ENCODE data around the gene SPECC1L. TPM values are rescaled to one million over a fixed set of nuclear protein-coding genes. Genes with fewer than 3 reads are reported as not detected.
A peak's percentile ranks its signal among the peaks of the same experiment; 100 is the strongest.
"Not testable (repeated sequence)": the region's sequence is repeated elsewhere in the genome, so short reads cannot be mapped to it uniquely, and the experiment has no call there.

Gene SPECC1L
- total RNA-seq, 1 donor, result 40.2 TPM

- no peak for DNase-seq (ENCODE audit: low read depth)
Measured at GRCh38 chr22:24240381-24240780, 30.2 kb upstream of the SPECC1L start.

GRCh38 chr22:24240985-24241692, 29.5 kb upstream of the SPECC1L start:
- DNase-seq (ENCODE audit: low read depth); H3K4me3 ChIP-seq (ENCODE audit: low read depth, low read length): not testable (repeated sequence)

More at GRCh38 chr22:24240381-24240780, 30.2 kb upstream of the SPECC1L start:
- TF ChIP-seq CTCF (IDR thresholded peaks at IDR 0.05; ENCODE audit: insufficient read depth, low read depth, low read length), result no peak
- H3K4me3 ChIP-seq (ENCODE audit: low read depth, low read length), result no peak overlapping the region

GRCh38 chr22:24243417-24243816, 27.2 kb upstream of the SPECC1L start:
- H3K4me3 ChIP-seq (ENCODE audit: low read depth, low read length), result peak overlapping the region; percentile 38
- peak; percentile 46 for DNase-seq (ENCODE audit: low read depth)

- H3K4me3 ChIP-seq (ENCODE audit: low read depth, low read length), result peak overlapping the region; percentile 43
- TF ChIP-seq CTCF (IDR thresholded peaks at IDR 0.05; ENCODE audit: insufficient read depth, low read depth, low read length), result no peak
- DNase-seq (ENCODE audit: low read depth), result peak; percentile 53
Measured at GRCh38 chr22:24244144-24244787, 26.4 kb upstream of the SPECC1L start.

GRCh38 chr22:24245030-24245431, 25.6 kb upstream of the SPECC1L start, which contains the start of gene GGT5:
GGT5 (minus strand) TSS chr22:24245082; CDS start chr22:24244725, 357 bp downstream.
- peak; percentile 73 for DNase-seq (ENCODE audit: low read depth)

GRCh38 chr22:24245584-24246561, 24.8 kb upstream of the SPECC1L start:
- peak; percentile 87 for DNase-seq (ENCODE audit: low read depth)
- H3K4me3 ChIP-seq (ENCODE audit: low read depth, low read length), result not testable (repeated sequence)

More at GRCh38 chr22:24245030-24245431, 25.6 kb upstream of the SPECC1L start, which contains the start of gene GGT5:
- H3K4me3 ChIP-seq (ENCODE audit: low read depth, low read length), result peak within 1 kb of the TSS; percentile 43

- no peak overlapping the region for H3K4me3 ChIP-seq (ENCODE audit: low read depth, low read length)
- no peak for DNase-seq (ENCODE audit: low read depth)
- TF ChIP-seq CTCF (IDR thresholded peaks at IDR 0.05; ENCODE audit: insufficient read depth, low read depth, low read length), result no peak
Measured at GRCh38 chr22:24247011-24247507, 23.6 kb upstream of the SPECC1L start.

GRCh38 chr22:24247564-24248344, 22.9 kb upstream of the SPECC1L start:
- TF ChIP-seq CTCF (IDR thresholded peaks at IDR 0.05; ENCODE audit: insufficient read depth, low read depth, low read length), result peak; percentile 86
- H3K4me3 ChIP-seq (ENCODE audit: low read depth, low read length), result no peak overlapping the region
- DNase-seq (ENCODE audit: low read depth), result peak; percentile 98

GRCh38 chr22:24248611-24249010, 22.0 kb upstream of the SPECC1L start:
- DNase-seq (ENCODE audit: low read depth); H3K4me3 ChIP-seq (ENCODE audit: low read depth, low read length): not testable (repeated sequence)

- not testable (repeated sequence) for DNase-seq (ENCODE audit: low read depth); H3K4me3 ChIP-seq (ENCODE audit: low read depth, low read length)
Measured at GRCh38 chr22:24249413-24249812, 21.2 kb upstream of the SPECC1L start.

- not testable (repeated sequence) for H3K4me3 ChIP-seq (ENCODE audit: low read depth, low read length); DNase-seq (ENCODE audit: low read depth)
Measured at GRCh38 chr22:24251286-24251685, 19.3 kb upstream of the SPECC1L start.

- H3K4me3 ChIP-seq (ENCODE audit: low read depth, low read length); DNase-seq (ENCODE audit: low read depth): not testable (repeated sequence)
Measured at GRCh38 chr22:24253126-24253525, 17.5 kb upstream of the SPECC1L start.
